CD4-positive, alpha-beta memory T cell (primary cell): ENCODE results near the gene ZSCAN10. TPM values are rescaled to one million over a fixed set of nuclear protein-coding genes. Genes with fewer than 3 reads are reported as not detected.

ENCODE experiments used
- CTCF ChIA-PET: fragments of 350-600 bp; sonication (Branson Sonifier 250); formaldehyde crosslinking; loops from one replicate; lab custom pipeline; 2021; ENCODE audit warnings: inconsistent platforms; ENCODE audit not compliant: partially characterized antibody; lab: Charles Lee
- POLR2A ChIA-PET: fragments of 350-600 bp; sonication (Branson Sonifier 250); formaldehyde crosslinking; loops from one replicate; lab custom pipeline; 2021; ENCODE audit not compliant: partially characterized antibody; lab: Charles Lee
- DNase-seq, 5 donors: peaks; one replicate each; pipeline versions ENCODE4 v3.0.0 to v3.0.0-alpha.2; 2020 to 2022; ENCODE audit warnings: mixed read lengths in 1 of 5
- H3K27ac ChIP-seq: one replicate; pipeline ENCODE4 v1.7.0; 2013; ENCODE audit warnings: low read depth, low read length
- H3K27me3 ChIP-seq: 2 replicates; pipeline ENCODE4 v1.7.0; 2013; ENCODE audit warnings: mild to moderate bottlenecking, low read length, moderate library complexity; ENCODE audit not compliant: insufficient read depth
- H3K36me3 ChIP-seq: 2 replicates; pipeline ENCODE4 v1.7.0; 2013; ENCODE audit warnings: mild to moderate bottlenecking, low read length, moderate library complexity; ENCODE audit not compliant: insufficient read depth
- H3K4me1 ChIP-seq: 2 replicates; pipeline ENCODE4 v1.7.0; 2013; ENCODE audit warnings: mild to moderate bottlenecking, low read length, moderate library complexity; ENCODE audit not compliant: insufficient read depth
- H3K4me3 ChIP-seq, 2 donors: one replicate each; pipeline ENCODE4 v1.7.0; 2013; ENCODE audit warnings: low read length in 2 of 2, mild to moderate bottlenecking in 1 of 2
- H3K9me3 ChIP-seq, 2 donors: one replicate each; pipeline ENCODE4 v1.7.0; 2013; ENCODE audit warnings: low read length in 2 of 2, control low read depth in 1 of 2; ENCODE audit not compliant: control insufficient read depth in 1 of 2
- H3K27ac Mint-ChIP-seq, 7 donors: one replicate each; pipeline ENCODE4 v1.8.0; 2020 to 2021; ENCODE audit warnings: mixed read lengths in 7 of 7, mild to moderate bottlenecking in 6 of 7, inconsistent platforms in 3 of 7, moderate library complexity in 3 of 7
- H3K27me3 Mint-ChIP-seq, 2 donors: one replicate each; pipeline ENCODE4 v1.8.0; 2020 to 2021; ENCODE audit warnings: mixed read lengths in 2 of 2
- H3K36me3 Mint-ChIP-seq, 2 donors: one replicate each; pipeline ENCODE4 v1.8.0; 2020 to 2021; ENCODE audit warnings: mixed read lengths in 2 of 2, inconsistent platforms in 1 of 2, mild to moderate bottlenecking in 1 of 2
- H3K4me1 Mint-ChIP-seq, 4 donors: one replicate each; pipeline ENCODE4 v1.8.0; 2020 to 2021; ENCODE audit warnings: mixed read lengths in 4 of 4, mild to moderate bottlenecking in 1 of 4
- H3K4me3 Mint-ChIP-seq, 8 donors: one replicate each; pipeline ENCODE4 v1.8.0; 2020 to 2021; ENCODE audit warnings: mixed read lengths in 8 of 8, mild to moderate bottlenecking in 7 of 8, moderate library complexity in 6 of 8, inconsistent platforms in 3 of 8
- H3K9me3 Mint-ChIP-seq, 8 donors: one replicate each; pipeline ENCODE4 v1.8.0; 2020 to 2021; ENCODE audit warnings: mixed read lengths in 8 of 8, mild to moderate bottlenecking in 5 of 8, inconsistent platforms in 3 of 8, moderate library complexity in 1 of 8
- intact Hi-C: fragments of 100-400 bp; cut with micrococcal nuclease; formaldehyde crosslinking; loops from one replicate; pipeline ENCODE4 v1.15.1; 2023
- polyA plus RNA-seq, 2 donors: library from polyadenylated mRNA; unstranded; fragments of 300-500 nt; fragmentation: Illumina TruSeq; gene quantifications; one replicate each; pipeline ENCODE4 v1.2.3, GENCODE V29; 2021
- total RNA-seq, 2 experiments: library from RNA; stranded (reverse); gene quantifications; one replicate each; pipeline ENCODE4 v1.2.3, GENCODE V29; 2021

Gene ZSCAN10
- total and polyA plus RNA-seq, 4 experiments from 2014 or later: 0.15 TPM; not detected in 3

- Mint-ChIP-seq H3K36me3 (peaks cover 0 to 4% of the 10 kb centered on the region in 2 donors), H3K27me3 (peaks cover 0 to 2% of the 10 kb centered on the region in 2 donors), H3K9me3 (no peaks in the 10 kb centered on the region), H3K4me1 (peaks cover 0 to 2% (median 0%) of the 10 kb centered on the region in 4 donors), H3K27ac (peak overlapping the region in 1 of 7 donors; percentile 59), H3K4me3 (no peak overlapping the region)
- Histone ChIP-seq H3K27me3 (no peaks in the 10 kb centered on the region), H3K4me1 (no peaks in the 10 kb centered on the region), H3K4me3 (no peak overlapping the region), H3K36me3 (no peaks in the 10 kb centered on the region), H3K9me3 (no peaks in the 10 kb centered on the region), H3K27ac (no peak overlapping the region)
- ChIA-PET POLR2A (interaction anchor here (1.5 kb wide), 1 partner anchor 22 kb away, joined by 3 read pairs; the partner anchor contains the start of gene ZNF213), CTCF (interaction anchor here (1.0 to 4.0 kb wide), 4 partner anchors 13 to 82 kb away, joined by 3 to 22 read pairs (median 3); no protein-coding TSS in a partner anchor)
- DNase-seq: no peak
- intact Hi-C loops: no loop called here
These were observed 13.9 kb upstream of the ZSCAN10 start for GRCh38 chr16:3112881-3113574.

GRCh38 chr16:3112058-3112880, 13.2 kb upstream of the ZSCAN10 start, which contains the start of gene ZNF205:
Gene ZNF205 (plus strand): TSS chr16:3112586. CDS start chr16:3113431, 845 bp downstream.
- POLR2A ChIA-PET: interaction anchor here (1.2 to 1.5 kb wide), 2 partner anchors 11 to 23 kb away, joined by 3 to 5 read pairs; partner anchors contain the start of gene ZNF213
- DNase-seq: no peak
- H3K4me3 ChIP-seq: no peak within 1 kb of the TSS
- H3K9me3 ChIP-seq: no peaks in the 10 kb centered on the region
- Mint-ChIP-seq H3K4me1 (peaks cover 1 to 3% (median 3%) of the 10 kb centered on the region in 4 donors), H3K4me3 (no peak within 1 kb of the TSS), H3K36me3 (peaks cover 0 to 4% of the 10 kb centered on the region in 2 donors), H3K9me3 (peaks cover 0 to under 1% (median 0%) of the 10 kb centered on the region in 8 donors), H3K27me3 (peaks cover 0 to 2% of the 10 kb centered on the region in 2 donors), H3K27ac (peak within 1 kb of the TSS in 1 of 7 donors; percentile 59)
- no peaks in the 10 kb centered on the region for H3K36me3 ChIP-seq
- no peak within 1 kb of the TSS for H3K27ac ChIP-seq
- H3K27me3 ChIP-seq: no peaks in the 10 kb centered on the region
- CTCF ChIA-PET: interaction anchor here (1.6 to 4.0 kb wide), 2 partner anchors 10 to 17 kb away, joined by 4 to 22 read pairs; no protein-coding TSS in a partner anchor
- peaks cover 3% of the 10 kb centered on the region for H3K4me1 ChIP-seq
- intact Hi-C loops: no loop called here

GRCh38 chr16:3106205-3106928, 7.3 kb upstream of the ZSCAN10 start:
- Histone ChIP-seq H3K27me3 (no peaks in the 10 kb centered on the region), H3K36me3 (no peaks in the 10 kb centered on the region), H3K9me3 (no peaks in the 10 kb centered on the region), H3K27ac (peak overlapping the region; percentile 82), H3K4me3 (peak overlapping the region; percentile 38 to 58), H3K4me1 (peaks cover 37% of the 10 kb centered on the region)
- intact Hi-C loops: loop anchor here (1.0 to 2.0 kb wide), 2 partner anchors 31 to 52 kb away; no protein-coding TSS in a partner anchor
- peak overlapping the region; percentile 86 to 95 (median 92) for H3K27ac Mint-ChIP-seq
- CTCF ChIA-PET: interaction anchor here (0.6 to 17.8 kb wide), 6 partner anchors 24 to 75 kb away, joined by 3 to 376 read pairs (median 3); partner anchors contain the start of genes IL32 and ZNF213
- H3K4me1 Mint-ChIP-seq: peaks cover 12 to 41% (median 27%) of the 10 kb centered on the region in 4 donors
- DNase-seq: peak; percentile 87 to 90 (median 88)
- H3K4me3 Mint-ChIP-seq: peak overlapping the region; percentile 78 to 92 (median 88)
- H3K27me3 Mint-ChIP-seq: no peaks in the 10 kb centered on the region
- POLR2A ChIA-PET: interaction anchor here (1.0 to 12.6 kb wide), 10 partner anchors 16 to 55 kb away, joined by 3 to 146 read pairs (median 10); partner anchors contain the start of genes IL32 and ZNF213
- peaks cover 0 to 1% (median 0%) of the 10 kb centered on the region in 8 donors for H3K9me3 Mint-ChIP-seq
- no peaks in the 10 kb centered on the region for H3K36me3 Mint-ChIP-seq

GRCh38 chr16:3101841-3102470, 2.9 kb upstream of the ZSCAN10 start:
- CTCF ChIA-PET: interaction anchor here (0.7 to 17.8 kb wide), 20 partner anchors 9 to 188 kb away, joined by 3 to 376 read pairs (median 4); partner anchors contain the start of genes IL32 and ZNF213
- no peak overlapping the region for H3K27ac ChIP-seq
- DNase-seq: peak in 2 of 5 donors; percentile 19 to 29
- H3K36me3 ChIP-seq: no peaks in the 10 kb centered on the region
- intact Hi-C loops: loop anchor here (1.0 to 2.0 kb wide), 2 partner anchors 43 to 71 kb away; no protein-coding TSS in a partner anchor
- no peaks in the 10 kb centered on the region for H3K27me3 ChIP-seq
- H3K4me3 Mint-ChIP-seq: peak overlapping the region; percentile 82 to 91 (median 89)
- H3K4me1 Mint-ChIP-seq: peaks cover 22 to 68% (median 43%) of the 10 kb centered on the region in 4 donors
- H3K9me3 Mint-ChIP-seq: no peaks in the 10 kb centered on the region
- no peaks in the 10 kb centered on the region for H3K27me3 Mint-ChIP-seq
- peak overlapping the region; percentile 77 to 92 (median 90) for H3K27ac Mint-ChIP-seq
- H3K4me1 ChIP-seq: peaks cover 54% of the 10 kb centered on the region
- POLR2A ChIA-PET: interaction anchor here (0.6 to 12.6 kb wide), 14 partner anchors 13 to 181 kb away, joined by 3 to 146 read pairs (median 7); partner anchors contain the start of genes IL32, ZNF213 and ZNF263
- H3K9me3 ChIP-seq: no peaks in the 10 kb centered on the region
- H3K36me3 Mint-ChIP-seq: no peaks in the 10 kb centered on the region
- peak overlapping the region in 1 of 2 donors; percentile 2 for H3K4me3 ChIP-seq

- intact Hi-C loops: loop anchor here (1.0 to 2.0 kb wide), 2 partner anchors 42 to 70 kb away; no protein-coding TSS in a partner anchor
- no peaks in the 10 kb centered on the region for H3K27me3 ChIP-seq
- no peaks in the 10 kb centered on the region for H3K9me3 ChIP-seq
- no peak overlapping the region for H3K27ac ChIP-seq
- peak overlapping the region in 1 of 2 donors; percentile 49 for H3K4me3 ChIP-seq
- CTCF ChIA-PET: interaction anchor here (0.7 to 17.8 kb wide), 20 partner anchors 9 to 73 kb away, joined by 3 to 376 read pairs (median 6); partner anchors contain the start of genes IL32 and ZNF213
- no peaks in the 10 kb centered on the region for H3K36me3 ChIP-seq
- DNase-seq: peak; percentile 51 to 68 (median 60)
- peak overlapping the region; percentile 82 to 91 (median 89) for H3K4me3 Mint-ChIP-seq
- H3K27ac Mint-ChIP-seq: peak overlapping the region; percentile 82 to 95 (median 92)
- H3K4me1 ChIP-seq: peaks cover 53% of the 10 kb centered on the region
- peaks cover 22 to 67% (median 43%) of the 10 kb centered on the region in 4 donors for H3K4me1 Mint-ChIP-seq
- H3K36me3 Mint-ChIP-seq: no peaks in the 10 kb centered on the region
- no peaks in the 10 kb centered on the region for H3K27me3 Mint-ChIP-seq
- POLR2A ChIA-PET: interaction anchor here (0.5 to 12.6 kb wide), 18 partner anchors 12 to 79 kb away, joined by 3 to 146 read pairs (median 4); partner anchors contain the start of genes IL32 and ZNF213
- H3K9me3 Mint-ChIP-seq: no peaks in the 10 kb centered on the region
These were observed 2.1 kb upstream of the ZSCAN10 start for GRCh38 chr16:3101018-3101840.
